OCI-LY7 (cell line): ENCODE results near the gene DCLK1.

Experiments used
- CTCF ChIP-seq: fragments of 200-600 bp; sonication (generic); conservative IDR thresholded peaks from 2 replicates; pipeline ENCODE4 v1.5.1; 2014; ENCODE audit warnings: mild to moderate bottlenecking, antibody characterized with exemption, low read length, moderate library complexity, mixed read lengths
- EZH2phosphoT487 ChIP-seq: fragments of 200-600 bp; sonication (generic); IDR thresholded peaks from 2 replicates; pipeline ENCODE4 v1.6.1; 2018; ENCODE audit warnings: low read depth, borderline replicate concordance, mild to moderate bottlenecking, mixed run types, antibody characterized with exemption, low read length, moderate library complexity, mixed read lengths

GRCh38 chr13:35961002-35961401, 170.2 kb downstream of the DCLK1 start:
- TF ChIP-seq CTCF (no peak), EZH2phosphoT487 (no peak)
